ENCODE results near the gene CNPY1. TPM values are rescaled to one million over a fixed set of nuclear protein-coding genes. Genes with fewer than 3 reads are reported as not detected.

Gene CNPY1
- total RNA-seq, 4 donors from 2014 or later, result not detected

GRCh38 chr7:155538293-155538692 lies 8.1 kb downstream of the CNPY1 start:
- Histone ChIP-seq H3K4me3 (no peak overlapping the region), H3K27ac (no peak overlapping the region), H3K9me3 (no peaks in the 10 kb centered on the region), H3K36me3 (no peaks in the 10 kb centered on the region), H3K27me3 (peaks cover 88% of the 10 kb centered on the region), H3K4me1 (peaks cover 8% of the 10 kb centered on the region)
- DNase-seq (ENCODE audit: low spot score in 2 of 2), result no peak
- TF ChIP-seq POLR2AphosphoS5 (IDR thresholded peaks at IDR 0.05), result no peak
- TF ChIP-seq, protein P1, sequence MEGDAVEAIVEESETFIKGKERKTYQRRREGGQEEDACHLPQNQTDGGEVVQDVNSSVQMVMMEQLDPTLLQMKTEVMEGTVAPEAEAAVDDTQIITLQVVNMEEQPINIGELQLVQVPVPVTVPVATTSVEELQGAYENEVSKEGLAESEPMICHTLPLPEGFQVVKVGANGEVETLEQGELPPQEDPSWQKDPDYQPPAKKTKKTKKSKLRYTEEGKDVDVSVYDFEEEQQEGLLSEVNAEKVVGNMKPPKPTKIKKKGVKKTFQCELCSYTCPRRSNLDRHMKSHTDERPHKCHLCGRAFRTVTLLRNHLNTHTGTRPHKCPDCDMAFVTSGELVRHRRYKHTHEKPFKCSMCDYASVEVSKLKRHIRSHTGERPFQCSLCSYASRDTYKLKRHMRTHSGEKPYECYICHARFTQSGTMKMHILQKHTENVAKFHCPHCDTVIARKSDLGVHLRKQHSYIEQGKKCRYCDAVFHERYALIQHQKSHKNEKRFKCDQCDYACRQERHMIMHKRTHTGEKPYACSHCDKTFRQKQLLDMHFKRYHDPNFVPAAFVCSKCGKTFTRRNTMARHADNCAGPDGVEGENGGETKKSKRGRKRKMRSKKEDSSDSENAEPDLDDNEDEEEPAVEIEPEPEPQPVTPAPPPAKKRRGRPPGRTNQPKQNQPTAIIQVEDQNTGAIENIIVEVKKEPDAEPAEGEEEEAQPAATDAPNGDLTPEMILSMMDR (IDR thresholded peaks at IDR 0.05), result no peak
- no peak for TF ChIP-seq POLR2A (IDR thresholded peaks at IDR 0.05)
- no peak for TF ChIP-seq EP300 (IDR thresholded peaks at IDR 0.05)
- no CpG with 5 or more reads among the region's 9 CpGs for WGBS

GRCh38 chr7:155536451-155536850 lies 9.9 kb downstream of the CNPY1 start:
- Histone ChIP-seq H3K4me1 (peaks cover 15% of the 10 kb centered on the region), H3K27ac (no peak overlapping the region), H3K27me3 (peaks cover 89% of the 10 kb centered on the region), H3K9me3 (no peaks in the 10 kb centered on the region), H3K4me3 (no peak overlapping the region), H3K36me3 (no peaks in the 10 kb centered on the region)
- no peak for DNase-seq (ENCODE audit: low spot score in 2 of 2)
- TF ChIP-seq, protein P1 (IDR thresholded peaks at IDR 0.05), result no peak
- no peak for TF ChIP-seq POLR2AphosphoS5 (IDR thresholded peaks at IDR 0.05)
- TF ChIP-seq EP300 (IDR thresholded peaks at IDR 0.05), result no peak
- no peak for TF ChIP-seq POLR2A (IDR thresholded peaks at IDR 0.05)
- WGBS, result 75% methylated on average over 8 of the region's 8 CpGs

DNA sequence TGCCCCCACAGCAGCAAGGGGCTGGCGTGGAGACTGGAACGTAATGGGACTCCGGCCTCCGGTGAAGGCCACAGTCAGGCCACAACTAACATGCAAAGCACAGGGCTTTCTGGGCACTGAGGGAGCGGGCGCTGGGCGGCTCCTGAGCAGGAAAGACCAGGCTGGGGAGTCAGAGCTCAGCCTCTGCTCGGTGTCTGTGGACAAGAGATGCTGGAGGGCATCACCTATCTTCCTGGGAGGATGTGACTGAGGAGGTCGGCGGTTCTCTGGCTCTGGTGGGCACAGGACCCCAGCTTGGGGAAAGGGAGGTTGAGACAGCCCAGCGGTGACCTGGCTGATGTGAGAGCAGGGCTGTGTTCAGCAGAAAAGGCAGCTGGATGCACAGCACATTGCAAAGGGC lies 11.7 kb downstream of the CNPY1 start:
- Histone ChIP-seq H3K27me3 (peaks cover 95% of the 10 kb centered on the region), H3K27ac (no peak overlapping the region), H3K4me1 (peaks cover 15% of the 10 kb centered on the region), H3K4me3 (no peak overlapping the region), H3K9me3 (no peaks in the 10 kb centered on the region), H3K36me3 (no peaks in the 10 kb centered on the region)
- TF ChIP-seq EP300 (IDR thresholded peaks at IDR 0.05) (no peak), POLR2A (IDR thresholded peaks at IDR 0.05) (no peak), POLR2AphosphoS5 (IDR thresholded peaks at IDR 0.05) (no peak)
- TF ChIP-seq, protein P1 (IDR thresholded peaks at IDR 0.05), result no peak
- DNase-seq (ENCODE audit: low spot score in 2 of 2), result no peak
- 29% methylated on average over 3 of the region's 11 CpGs for WGBS

DNA sequence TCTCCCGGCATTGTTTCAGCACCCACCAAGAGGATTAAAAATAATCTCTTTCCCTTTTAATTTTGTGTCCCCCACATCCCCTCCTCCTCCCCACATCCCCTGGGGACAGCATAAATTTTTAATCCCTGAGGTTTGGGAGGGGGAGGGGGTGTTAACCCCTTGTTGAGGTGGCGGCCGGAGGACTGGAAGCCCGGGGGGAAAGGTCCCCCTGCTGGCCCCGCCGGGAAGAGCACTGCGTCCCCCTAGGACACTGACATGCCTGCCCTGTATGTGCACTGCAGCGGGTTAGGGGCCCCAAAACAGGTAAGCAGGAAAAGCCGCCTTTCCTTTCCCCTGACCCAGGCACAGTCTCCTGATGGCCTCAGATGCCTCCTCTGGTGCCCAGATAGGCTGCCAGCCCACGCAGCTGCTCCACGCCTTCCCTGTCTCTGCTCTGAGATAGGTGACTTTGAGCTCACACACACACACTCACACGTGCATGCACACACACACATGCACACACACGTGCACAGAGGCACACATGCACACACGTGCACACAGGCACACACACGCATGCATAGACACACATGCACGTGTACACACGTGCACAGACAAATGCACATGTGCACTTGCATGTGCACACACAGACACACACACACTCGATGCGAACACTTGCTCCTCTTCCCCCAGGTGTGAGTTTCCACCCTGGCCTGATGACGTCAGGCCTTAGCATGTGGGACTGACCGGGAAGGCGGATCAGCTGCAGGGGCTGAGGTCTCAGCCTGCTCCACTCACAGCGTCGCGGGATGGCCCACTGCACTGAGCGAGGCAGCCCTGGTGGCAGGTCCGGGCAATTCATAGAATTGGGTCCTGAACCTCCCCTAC lies 12.3 kb downstream of the CNPY1 start:
- peaks cover 95% of the 10 kb centered on the region for H3K27me3 ChIP-seq
- DNase-seq (ENCODE audit: low spot score in 2 of 2), result no peak
- H3K9me3 ChIP-seq, result no peaks in the 10 kb centered on the region
- no peaks in the 10 kb centered on the region for H3K36me3 ChIP-seq
- WGBS, result 7% methylated on average over 11 of the region's 27 CpGs
- no peak for TF ChIP-seq EP300 (IDR thresholded peaks at IDR 0.05)
- TF ChIP-seq, protein P1 (IDR thresholded peaks at IDR 0.05), result peak in 1 of 2 donors; percentile 32
- no peak for TF ChIP-seq POLR2A (IDR thresholded peaks at IDR 0.05)
- H3K4me1 ChIP-seq, result peaks cover 15% of the 10 kb centered on the region
- peak overlapping the region; percentile 27 for H3K4me3 ChIP-seq
- no peak overlapping the region for H3K27ac ChIP-seq

DNA sequence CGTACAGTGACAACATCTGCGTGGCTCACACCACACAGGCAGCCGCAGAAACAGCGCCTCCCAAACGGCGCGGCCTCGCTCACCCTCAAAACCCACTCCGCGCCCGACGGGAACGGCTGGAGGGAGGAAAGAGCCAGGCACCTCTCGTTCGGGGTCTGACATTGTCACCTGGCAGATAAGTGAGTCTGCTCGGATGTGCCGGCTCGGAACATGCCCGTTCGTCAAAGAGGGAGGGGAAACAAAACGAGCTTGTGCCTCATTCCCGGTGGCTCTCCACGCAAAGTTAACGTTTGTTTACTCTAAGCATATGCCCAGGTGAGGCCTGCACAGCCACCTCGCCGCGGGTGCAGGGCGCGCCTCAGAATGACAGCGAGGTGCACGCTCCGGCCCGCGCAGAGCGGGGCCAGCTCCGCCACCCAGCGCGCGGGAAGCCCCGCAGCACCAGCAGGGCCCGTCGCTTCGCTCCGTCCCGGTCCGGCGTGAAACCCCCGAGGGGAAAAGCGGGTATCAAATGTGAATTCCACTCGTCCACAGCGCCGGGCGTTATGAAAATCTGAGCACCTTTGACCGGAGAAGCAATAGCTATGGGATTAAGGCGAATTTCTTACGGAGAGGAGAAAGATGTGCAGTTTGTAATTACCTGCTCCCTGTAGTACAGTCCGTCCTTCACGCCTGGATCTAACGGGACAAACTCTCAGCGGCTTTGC lies 13.1 kb downstream of the CNPY1 start:
- H3K4me1 ChIP-seq, result peaks cover 15% of the 10 kb centered on the region
- H3K27ac ChIP-seq, result no peak overlapping the region
- no peaks in the 10 kb centered on the region for H3K9me3 ChIP-seq
- no peak for TF ChIP-seq POLR2A (IDR thresholded peaks at IDR 0.05)
- no peak for TF ChIP-seq POLR2AphosphoS5 (IDR thresholded peaks at IDR 0.05)
- TF ChIP-seq, protein P1 (IDR thresholded peaks at IDR 0.05), result no peak
- TF ChIP-seq EP300 (IDR thresholded peaks at IDR 0.05), result no peak
- H3K27me3 ChIP-seq, result peaks cover 93% of the 10 kb centered on the region
- no peaks in the 10 kb centered on the region for H3K36me3 ChIP-seq
- 2% methylated on average over 44 of the region's 60 CpGs for WGBS
- peak in 1 of 2 donors; percentile 63 for DNase-seq (ENCODE audit: low spot score in 2 of 2)
- peak overlapping the region; percentile 27 for H3K4me3 ChIP-seq

Data from suprapubic skin (tissue), 4 donors.